Activated gamma-delta T cell (primary cell): ENCODE data around the gene DGUOK.

Source experiments
- DNase-seq: peaks from one replicate; lab custom pipeline; 2025; lab: John Stamatoyannopoulos, UW

Gene DGUOK

DNA sequence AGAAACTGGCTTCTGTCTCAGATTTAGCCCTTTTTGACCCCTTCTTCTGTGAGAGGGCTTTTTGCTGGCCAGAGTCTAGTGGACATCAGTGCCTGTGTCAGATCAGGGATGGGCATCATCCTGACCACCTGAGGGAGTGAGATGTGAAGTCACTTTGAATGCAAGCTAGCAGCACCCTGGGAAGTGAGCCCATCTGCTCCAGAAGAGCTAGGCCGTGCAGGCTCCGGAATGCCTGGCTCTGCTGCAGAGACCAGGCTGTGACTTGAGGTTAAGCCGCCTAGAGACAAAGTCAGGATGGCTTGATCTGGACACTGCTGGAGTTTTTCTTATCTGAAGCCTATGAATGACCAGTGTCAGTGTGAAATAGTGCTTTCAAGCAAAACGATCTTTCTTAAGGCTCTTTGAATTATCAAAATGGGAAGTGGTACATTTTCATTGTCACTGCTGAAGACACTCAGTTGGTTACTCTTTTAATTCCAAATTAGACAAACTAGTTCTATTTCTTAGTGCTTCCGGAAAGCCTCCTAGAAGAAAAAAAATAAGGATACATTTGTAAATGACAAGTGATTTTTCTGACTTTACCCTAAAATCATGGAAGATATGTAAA is 20.8 kb downstream of the DGUOK start:
- DNase-seq: no peak

DNA sequence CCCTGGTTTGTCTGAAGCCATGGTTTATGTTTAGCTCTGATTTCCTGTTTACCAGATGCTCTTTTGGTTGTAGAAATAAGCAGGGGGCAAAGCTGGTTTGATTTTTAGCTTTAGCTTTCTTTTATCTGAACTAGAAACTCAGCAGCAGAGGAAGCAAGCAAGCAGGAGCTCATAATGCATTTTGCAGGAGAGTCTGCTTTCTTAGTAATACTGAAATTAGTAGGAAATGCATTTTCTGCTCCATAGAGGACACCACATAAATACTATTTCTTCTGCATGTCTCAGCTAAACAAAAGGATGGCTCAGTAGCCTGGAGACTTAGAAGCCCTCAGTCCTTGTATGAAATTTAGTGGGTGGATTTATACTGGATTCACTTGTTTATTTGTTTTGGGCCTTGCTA is 23.1 kb downstream of the DGUOK start:
- no peak for DNase-seq

DNA sequence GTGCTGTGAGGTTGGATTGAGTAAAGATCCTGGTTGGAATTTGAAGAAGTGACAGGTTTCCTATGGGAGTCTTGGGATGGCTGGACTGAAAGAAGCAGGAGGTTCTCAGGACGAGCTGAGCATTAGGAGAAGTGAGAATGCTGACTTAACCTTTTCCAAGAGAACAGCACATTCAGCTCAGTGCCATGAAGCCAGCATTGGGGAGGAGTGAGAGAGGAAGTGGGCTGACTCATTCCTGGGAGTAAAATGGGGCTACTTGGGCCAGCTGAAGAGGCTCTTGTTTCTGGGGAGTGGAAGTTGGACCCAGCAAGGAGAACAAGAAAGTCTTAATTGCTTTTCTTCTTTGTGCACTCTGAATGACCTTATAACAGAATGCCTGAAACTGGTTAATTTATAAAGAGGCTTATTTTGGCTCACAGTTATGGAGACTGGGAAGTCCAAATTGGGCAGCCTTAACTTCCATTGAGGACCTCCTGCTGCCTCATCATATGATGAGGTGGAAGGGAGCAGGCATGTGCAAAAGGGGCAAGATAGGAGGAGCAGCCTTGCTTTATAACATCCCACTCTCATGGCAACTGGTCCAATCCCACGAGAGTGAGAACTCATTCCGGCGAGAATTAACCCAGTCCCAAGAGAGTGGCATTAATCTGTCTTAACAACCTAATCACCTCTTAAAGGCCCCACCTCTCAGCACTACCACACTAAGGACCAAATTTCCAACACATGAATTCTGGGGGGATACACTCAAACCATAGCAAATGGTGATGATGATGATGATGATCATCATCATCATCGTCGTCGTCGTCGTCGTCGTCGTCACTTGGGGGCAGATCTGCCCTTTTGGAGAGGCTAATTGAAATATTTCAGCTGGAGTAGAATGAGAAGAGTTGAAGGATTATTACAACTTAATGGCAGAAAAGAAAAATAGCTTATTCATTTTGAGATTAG is 26.1 kb downstream of the DGUOK start:
- no peak for DNase-seq

DNA sequence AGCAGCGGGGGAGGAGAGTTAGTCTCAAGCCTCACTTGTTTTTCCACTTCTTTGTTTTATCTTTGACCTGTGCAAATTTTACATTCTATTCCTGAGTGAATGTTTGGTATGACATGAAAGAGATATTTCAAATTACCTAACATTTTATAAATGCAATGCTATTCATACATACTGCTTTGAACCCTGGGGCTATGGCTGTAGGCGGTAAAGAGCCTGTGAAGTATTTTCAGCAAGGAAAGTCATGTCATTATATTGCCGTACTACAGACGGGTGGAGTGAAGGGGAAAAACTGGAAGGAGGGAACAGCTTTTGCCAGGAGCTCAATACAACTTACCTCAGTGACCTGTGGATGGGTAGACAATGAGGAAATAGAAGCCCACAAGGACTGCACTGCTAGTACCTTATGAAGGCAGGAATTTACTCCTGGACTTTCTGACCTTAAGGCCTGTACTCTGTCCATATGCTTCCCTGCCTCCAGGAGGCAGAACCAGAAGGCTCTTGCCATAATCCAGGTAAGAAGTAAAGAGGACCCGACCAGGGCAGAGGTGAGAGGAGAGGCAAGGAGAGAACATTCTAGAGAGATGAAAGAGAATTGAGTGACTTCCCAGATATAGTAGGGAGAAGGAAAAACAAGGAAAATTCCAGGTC is 29.7 kb downstream of the DGUOK start:
- no peak for DNase-seq

DNA sequence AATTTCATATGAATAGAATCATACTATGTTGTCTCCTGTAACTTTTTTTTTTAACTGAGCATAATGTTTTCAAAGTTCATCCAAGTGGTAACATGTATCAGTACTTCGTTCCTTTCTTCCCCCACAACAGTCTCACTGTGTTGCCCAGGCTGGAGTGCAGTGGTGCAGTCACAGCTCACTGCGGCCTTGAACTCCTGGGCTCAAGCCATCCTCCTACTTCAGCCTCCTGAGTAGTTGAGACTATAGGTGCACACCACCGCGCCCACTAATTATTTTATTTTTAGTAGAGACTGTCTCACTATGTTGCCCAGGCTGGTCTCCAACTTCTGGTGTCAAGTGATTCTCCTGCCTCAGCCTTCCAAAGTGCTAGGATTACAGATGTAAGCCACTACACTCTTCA is 34.6 kb downstream of the DGUOK start:
- no peak for DNase-seq

DNA sequence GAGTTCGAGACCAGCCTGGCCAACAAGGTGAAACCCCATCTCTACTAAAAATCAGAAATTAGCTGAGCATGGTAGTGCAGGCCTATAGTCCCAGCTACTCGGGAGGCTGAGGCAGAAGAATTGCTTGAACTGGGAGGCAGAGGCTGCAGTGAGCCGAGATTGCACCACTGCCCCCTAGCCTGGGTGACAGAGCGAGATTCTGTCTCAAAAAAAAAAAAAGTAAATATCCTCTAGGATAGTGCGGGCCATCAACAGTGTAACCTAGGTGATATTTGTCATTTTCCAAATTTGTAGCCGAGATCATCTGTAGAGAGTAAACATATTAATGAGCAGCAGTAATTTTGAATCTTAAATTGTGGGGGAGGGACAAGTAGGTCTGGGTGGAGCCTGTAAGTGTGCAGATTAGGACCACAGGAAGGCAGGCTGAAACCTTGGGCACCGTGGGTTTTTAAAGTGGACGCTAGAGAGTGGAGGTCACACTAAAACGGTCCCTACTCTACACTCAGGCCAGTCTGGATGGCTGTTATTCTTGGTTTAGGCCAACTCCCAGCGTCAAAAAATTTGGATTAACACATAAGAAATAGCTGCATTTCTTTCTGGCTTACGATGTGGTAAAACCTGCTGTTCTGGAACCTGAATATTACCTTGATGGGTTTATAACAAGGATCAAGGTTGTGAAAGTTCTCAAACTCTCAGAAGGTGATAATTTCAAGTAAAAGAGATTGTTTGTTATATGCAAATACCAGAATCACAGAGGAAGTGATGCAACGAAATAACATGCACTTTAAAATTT is 35.3 kb downstream of the DGUOK start:
- no peak for DNase-seq

DNA sequence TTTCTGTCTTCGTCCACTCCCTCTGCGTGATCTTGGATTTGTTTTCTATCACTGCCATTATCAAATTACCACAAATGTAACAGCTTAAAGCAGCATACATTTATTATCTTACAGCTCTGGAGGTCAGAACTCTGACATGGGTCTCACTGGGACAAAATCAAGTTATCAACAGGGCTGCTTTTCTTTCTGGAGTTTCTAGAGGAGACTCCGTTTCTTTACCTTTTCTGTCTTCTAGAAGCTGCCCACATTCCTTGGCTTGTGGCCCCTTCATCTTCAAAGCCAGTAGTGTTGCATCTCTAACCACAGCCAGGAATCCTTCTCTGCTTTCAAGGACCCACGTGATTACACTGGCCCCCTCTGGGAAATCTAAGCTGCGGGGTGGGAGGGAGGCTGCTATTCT is 36.1 kb downstream of the DGUOK start:
- DNase-seq: no peak

DNA sequence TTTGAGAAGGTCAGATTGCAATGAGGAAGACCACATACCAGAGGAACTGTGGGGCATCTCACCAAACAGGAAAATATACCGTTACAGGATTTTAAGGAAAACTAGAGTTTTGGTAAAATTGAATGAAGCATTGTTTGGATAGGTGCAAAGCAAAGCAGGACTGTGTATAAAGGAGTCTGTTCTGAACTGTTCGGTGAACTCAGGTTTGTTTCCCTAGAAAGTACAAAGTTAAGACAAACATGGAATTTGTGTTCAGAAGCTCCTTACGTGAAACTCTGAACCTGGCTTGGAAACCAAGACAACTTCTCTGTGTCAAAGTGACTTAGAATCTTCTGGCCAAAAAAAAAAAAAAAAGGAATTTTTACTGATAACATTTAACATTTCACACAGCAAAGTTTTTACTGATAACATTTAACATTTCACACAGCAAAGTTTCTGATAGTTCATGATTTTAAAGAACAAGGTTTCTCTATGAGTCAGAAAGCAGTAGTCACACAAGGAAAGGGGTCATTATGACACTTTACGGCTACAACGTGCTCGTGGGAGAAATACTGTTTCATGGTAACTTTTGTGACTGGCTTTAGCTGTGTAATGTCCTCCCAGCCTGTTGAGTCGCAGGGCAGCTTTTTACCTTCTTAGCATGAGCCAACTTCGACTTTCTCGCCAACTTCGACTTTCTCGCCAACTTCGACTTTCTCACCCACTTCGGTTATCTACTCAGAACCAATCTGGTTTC is 36.9 kb downstream of the DGUOK start:
- no peak for DNase-seq

DNA sequence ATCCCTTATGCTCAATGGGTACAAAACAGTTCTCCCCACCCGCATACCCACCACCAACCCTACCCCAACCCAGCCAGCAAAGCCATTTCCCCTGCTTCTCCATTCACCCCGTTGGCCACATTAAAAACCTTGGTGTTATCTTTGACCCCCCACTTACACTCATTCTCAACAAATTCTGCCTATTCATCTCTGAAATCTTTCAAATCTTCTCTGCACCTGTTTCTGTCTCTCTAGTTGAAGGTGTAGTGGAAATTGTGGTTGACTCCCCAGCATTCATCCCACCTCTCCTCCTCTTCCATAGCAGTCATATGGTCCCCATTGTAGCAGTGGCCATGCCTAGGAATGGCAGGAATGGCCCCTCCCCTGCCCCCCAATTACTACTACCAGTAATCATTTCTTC is 37.5 kb downstream of the DGUOK start:
- DNase-seq: no peak

DNA sequence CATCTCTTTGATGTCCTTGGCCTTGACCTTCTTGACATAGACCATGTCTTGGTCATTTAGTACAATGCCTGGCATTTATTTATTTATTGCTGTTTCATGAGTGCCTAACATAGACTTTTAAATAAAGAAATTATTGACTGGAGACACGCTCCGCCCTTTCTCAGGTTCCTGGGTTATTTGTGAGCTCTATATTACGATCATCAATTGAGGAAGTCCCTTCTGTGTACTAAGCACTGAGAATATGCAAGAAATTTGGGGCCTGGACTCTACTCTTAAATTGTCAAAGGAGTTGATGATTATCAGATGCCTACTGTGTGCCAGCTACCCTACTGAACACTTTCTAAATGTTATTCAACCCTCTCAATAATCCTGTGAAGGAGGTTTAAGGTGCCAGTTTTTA is 38.4 kb downstream of the DGUOK start:
- no peak for DNase-seq

DNA sequence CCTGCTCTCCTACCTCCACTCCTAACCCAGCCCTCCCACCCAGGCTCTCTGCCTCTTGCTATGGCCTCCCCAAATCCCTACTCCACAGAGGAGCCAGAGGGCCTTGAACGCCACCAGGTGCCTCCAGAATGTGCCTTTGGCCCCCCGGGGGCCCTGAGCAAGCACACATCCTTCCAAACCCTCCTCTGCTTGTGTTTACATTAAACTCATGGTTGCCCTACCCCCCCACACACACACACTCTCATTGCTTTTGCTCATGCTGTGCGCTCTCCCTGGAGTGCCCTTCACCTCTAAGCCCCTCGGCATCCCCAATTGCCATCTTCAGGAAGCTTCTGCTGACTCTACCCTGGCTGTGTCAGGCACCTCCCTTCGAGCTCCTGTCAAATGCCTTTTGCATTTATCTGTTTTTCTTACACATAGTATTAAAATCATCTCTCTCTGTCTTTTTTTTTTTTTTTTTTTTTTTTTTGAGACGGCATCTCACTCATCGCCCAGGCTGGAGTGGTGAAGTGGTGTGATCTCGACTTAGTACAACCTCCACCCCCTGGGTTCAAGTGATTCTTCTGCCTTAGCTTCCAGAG is 41.8 kb downstream of the DGUOK start:
- no peak for DNase-seq

DNA sequence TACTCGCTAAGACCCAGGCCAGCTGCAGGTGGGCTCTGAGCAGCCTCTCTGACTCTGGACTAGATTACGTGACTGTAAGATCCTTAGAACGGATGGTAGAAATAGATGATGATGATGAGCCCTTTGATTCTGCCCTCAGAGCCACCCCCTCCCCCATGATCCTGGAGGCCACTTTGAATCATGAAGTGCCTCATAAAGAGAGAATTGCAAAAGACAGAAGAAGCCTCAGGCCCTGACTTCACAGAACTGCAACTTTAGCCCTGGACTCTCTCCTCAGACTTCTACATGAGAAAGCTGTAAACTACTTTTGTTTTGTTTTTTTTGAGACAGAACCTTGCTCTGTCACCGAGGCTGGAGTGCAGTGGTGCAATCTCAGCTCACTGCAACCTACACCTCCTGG is 42.7 kb downstream of the DGUOK start:
- no peak for DNase-seq

DNA sequence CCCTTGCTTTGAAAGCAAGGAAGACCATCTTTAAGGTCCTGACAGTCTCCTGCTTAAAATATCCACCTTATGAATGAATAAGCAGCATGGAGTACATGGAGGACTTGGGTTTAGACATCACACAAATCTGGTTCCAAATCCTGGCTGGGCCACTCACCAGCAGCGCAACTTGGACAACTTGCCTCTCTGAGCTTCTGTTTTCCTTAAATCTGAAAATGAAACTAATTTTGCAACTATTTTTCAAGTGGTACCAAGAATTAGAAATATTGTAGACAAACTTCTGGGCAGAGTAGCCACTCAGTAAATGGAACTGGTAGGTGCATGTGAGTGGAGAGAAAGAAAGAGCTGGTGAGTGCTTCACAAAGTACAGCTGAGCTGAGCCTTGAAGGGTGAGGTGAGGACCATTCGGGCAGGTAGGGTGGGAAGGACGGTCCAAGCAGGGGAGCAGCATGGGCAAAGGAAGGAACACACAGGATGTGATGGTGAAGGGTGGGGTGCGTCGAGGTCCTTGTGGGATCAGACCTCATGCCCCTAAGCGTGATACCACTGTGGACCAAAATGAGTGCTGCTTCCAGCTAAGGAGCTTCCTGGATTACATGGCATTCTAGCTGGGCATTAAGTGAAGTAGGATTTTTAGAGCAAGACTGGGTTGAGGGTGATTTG is 43.6 kb downstream of the DGUOK start:
- DNase-seq: no peak

DNA sequence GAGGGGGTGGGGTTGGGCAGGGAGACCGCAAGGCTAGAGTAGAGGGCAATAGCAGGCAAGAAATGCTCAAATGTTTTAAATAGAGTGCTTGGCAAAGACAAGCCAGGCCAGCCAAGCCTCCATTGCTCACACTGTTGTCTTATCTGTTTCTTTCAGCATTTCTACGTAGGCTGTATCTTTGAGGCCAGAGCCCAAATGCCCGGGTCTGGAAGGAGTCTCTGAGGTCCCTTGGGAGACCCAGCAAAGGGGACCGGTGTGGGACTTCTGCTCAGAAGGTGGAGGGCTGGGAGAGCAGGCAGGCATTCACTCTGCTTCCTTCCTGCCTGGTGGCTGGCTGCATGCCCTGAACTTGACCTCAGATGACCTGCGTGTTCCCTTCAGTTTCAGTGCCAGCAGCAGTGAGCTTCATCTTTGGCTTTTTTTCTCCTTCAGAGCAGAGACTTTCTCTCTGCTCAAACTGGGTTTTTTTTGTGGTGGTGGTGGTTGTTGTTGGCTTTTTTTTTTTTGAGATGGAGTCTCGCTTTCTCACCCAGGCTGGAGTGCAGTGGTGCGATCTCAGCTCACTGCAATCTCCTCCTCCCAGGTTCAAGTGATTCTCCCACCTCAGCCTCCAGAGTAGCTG is 44.3 kb downstream of the DGUOK start:
- DNase-seq: no peak

DNA sequence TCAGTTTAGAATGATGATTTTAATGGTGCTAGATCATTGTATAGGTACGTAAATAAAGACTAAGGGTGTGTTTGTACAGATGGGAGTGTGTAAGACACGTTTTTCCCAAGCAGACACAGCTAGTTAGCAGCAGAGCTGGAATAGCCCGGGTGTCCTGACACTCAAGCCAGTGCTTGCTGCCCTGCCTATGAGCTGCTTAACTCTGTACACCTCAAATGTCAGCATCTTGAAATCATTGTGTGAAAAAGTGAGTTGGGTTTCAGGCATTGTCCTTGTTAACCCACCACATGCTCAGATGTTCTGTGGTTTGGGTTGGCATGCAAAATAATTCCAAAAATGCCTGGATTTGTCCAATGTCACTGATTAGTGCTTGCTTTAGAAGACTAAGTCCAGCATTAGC is 45.0 kb downstream of the DGUOK start:
- no peak for DNase-seq

DNA sequence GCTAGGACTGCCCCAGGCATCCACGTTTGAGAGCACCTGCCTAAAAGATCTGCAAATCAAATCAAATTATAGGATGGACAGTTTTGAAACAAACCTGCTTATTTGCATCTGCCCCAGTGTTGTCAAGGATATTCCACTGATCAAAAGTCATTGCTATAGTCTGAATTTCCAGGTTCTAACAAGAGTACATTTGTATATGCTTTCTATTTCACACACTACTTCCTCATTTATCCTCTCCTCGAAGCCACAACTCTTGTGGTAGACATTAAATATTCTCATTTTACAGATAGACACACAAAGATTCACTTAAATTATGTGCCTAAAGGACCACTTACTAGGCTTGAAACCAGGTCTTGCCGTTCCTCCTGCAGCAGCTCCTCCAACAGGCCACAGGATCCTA is 46.2 kb downstream of the DGUOK start:
- no peak for DNase-seq

DNA sequence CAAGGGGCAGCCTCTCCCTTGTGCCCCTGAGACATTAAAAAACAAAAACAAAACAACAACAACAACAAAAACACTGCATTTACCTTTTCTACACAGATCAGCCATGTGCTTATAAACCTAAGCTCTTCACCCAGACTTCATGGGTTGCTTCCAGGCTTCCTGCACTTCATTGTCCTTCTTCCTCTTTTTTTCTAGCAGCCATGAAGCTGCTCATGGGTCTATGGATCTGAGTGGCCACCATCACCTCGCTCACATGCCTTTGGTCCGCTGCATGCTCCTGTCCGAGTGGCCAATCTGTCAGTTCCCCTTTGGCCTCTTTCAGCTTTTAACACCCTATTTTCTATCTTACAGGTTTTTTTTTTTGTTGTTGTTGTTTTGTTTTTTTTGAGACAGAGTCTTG is 49.1 kb downstream of the DGUOK start:
- DNase-seq: no peak

DNA sequence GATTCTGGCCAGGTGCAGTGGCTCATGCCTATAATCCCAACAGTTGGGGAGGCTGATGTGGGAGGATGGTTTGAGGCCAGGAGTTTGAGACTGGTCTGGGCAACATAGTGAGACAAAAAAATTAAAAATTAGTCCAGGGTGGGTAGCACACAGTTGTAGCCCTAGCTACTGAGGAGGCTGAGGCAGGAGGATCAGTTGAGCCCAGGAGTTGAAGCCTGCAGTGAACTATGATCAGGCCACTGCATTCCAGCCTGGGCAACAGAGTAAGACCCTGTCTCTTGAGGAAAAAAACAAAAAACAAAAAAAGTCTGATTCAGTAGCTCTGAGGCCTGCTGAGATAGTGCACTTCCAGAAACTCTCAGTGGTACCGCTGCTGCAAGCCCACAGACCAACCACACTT is 50.1 kb downstream of the DGUOK start:
- DNase-seq: no peak

DNA sequence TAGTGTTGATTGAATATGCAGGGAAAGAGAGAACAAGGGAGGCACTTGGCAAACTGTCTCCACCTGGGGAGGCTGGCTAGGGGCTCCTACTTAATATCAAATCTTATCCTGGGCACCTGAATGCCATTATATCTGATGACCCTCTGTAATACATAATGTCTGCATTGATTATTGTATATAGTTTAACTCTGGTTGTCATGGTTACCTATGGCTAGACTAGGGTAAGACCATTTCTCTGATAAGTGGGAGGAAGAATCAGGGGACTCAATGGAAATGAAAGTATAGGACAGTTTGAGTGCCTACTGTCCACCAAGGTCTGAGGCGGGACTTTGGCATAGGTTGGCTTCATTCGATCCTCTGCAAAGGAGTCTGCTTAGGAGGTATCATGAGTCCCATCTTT is 50.8 kb downstream of the DGUOK start:
- no peak for DNase-seq

DNA sequence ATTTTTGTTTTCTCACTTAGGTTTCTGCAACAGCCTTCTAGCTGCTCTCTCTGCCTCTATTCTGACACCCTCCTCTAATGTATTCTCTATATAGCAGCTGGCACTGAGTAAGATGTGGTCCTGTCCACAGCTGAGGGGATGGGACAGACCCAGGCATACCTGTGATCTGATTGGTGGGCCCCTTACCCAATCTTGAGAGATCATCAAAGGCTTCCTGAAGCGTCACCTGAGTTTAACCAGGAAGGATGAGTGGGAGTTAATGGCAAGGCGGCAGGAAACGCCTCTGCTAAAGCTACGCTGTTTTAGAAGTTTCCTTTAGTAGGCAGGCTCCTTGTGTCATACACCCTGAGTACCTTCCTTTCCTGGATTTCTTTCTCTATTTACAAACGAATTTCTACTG is 52.3 kb downstream of the DGUOK start:
- DNase-seq: no peak
